K562 (cell line): Measurements from ENCODE around the gene RHD. TPM values are rescaled to one million over a fixed set of nuclear protein-coding genes. Genes with fewer than 3 reads are reported as not detected.
A peak's percentile ranks its signal among the peaks of the same experiment; 100 is the strongest.
"Not testable (repeated sequence)": the region's sequence is repeated elsewhere in the genome, so short reads cannot be mapped to it uniquely, and the experiment has no call there.

ENCODE experiments used
- ATAC-seq: fragments of 200-7000 bp; cut with Tn5 transposase; 3 replicates; pipeline ENCODE4 v1.9.1; 2020; ENCODE audit warnings: moderate library complexity
- BruUV-seq: library from RNA; stranded (reverse); fragments of 400-500 nt; replicated peaks from 2 replicates; lab custom pipeline; 2021; lab: Mats Ljungman, UMichigan
- CTCF ChIA-PET: fragments of 300-600 bp; formaldehyde crosslinking; extraction: SDS; loops from one replicate; lab custom pipeline; 2021; ENCODE audit warnings: low intra/inter-chr PET ratio; lab: Yijun Ruan, JAX
- POLR2A ChIA-PET: fragments of 300-600, 350-650 bp; sonication (Branson Sonifier 250); formaldehyde crosslinking; extraction: SDS; loops from one replicate; lab custom pipeline; 2021; ENCODE audit warnings: antibody characterized with exemption, inconsistent platforms; lab: Yijun Ruan, JAX
- DNase-seq, 4 experiments: peaks; one replicate each; pipeline versions ENCODE4 v3.0.0 to v3.0.0-alpha.2; 2011 to 2018; ENCODE audit warnings: low spot score in 3 of 4, mixed read lengths in 3 of 4; ENCODE audit errors: extremely low read depth in 1 of 4
- FAIRE-seq: peaks from 2 replicates; lab custom pipeline; 2011; peaks lifted over from hg19 to GRCh38; lab: Jason Lieb, UNC
- H2AFZ ChIP-seq: 2 replicates; pipeline ENCODE4 v1.6.0; 2011; ENCODE audit warnings: low read depth, low read length, control low read depth, inconsistent platforms
- H3K27ac ChIP-seq: fragments of 200-600 bp; 3 replicates; pipeline ENCODE4 v1.8.0; 2011; ENCODE audit warnings: low read depth, mild to moderate bottlenecking, control low read depth, inconsistent platforms, low read length, moderate library complexity, mixed read lengths; ENCODE audit errors: extremely low read depth
- H3K27me3 ChIP-seq, 2 experiments: fragments of 300-600 bp in 1 of 2; 2 replicates in 1 of 2; 3 replicates in 1 of 2; pipeline versions ENCODE4 v1.6.0 to v1.8.0; 2011; ENCODE audit warnings: inconsistent platforms in 2 of 2, low read length in 2 of 2, mild to moderate bottlenecking in 1 of 2, mixed read lengths in 1 of 2, moderate library complexity in 1 of 2; ENCODE audit not compliant: control insufficient read depth in 2 of 2, insufficient read depth in 2 of 2
- H3K36me3 ChIP-seq: fragments of 300-600 bp; 3 replicates; pipeline ENCODE4 v1.8.0; 2011; ENCODE audit warnings: mild to moderate bottlenecking, low read length, inconsistent platforms; ENCODE audit not compliant: control insufficient read depth, insufficient read depth
- H3K4me1 ChIP-seq, 2 experiments: fragments of 200-600 bp in 1 of 2; replicated peaks in 1 of 2; 2 replicates in 1 of 2; 3 replicates in 1 of 2; pipeline versions ENCODE4 v1.5.1 to v1.8.0; 2011; ENCODE audit warnings: inconsistent platforms in 2 of 2, low read length in 2 of 2, mild to moderate bottlenecking in 1 of 2, mixed read lengths in 1 of 2, moderate library complexity in 1 of 2; ENCODE audit not compliant: control insufficient read depth in 2 of 2, insufficient read depth in 2 of 2
- H3K4me2 ChIP-seq: 2 replicates; pipeline ENCODE4 v1.6.1; 2011; ENCODE audit warnings: low read length, control low read depth, inconsistent platforms, mixed read lengths; ENCODE audit not compliant: insufficient read depth
- H3K4me3 ChIP-seq: fragments of 200-600 bp; sonication (generic), shearing (Covaris generic); 2 replicates; pipeline ENCODE4 v1.5.1; 2016; ENCODE audit warnings: control low read depth, inconsistent platforms
- H3K79me2 ChIP-seq: fragments of 200-600 bp; 3 replicates; pipeline ENCODE4 v1.8.0; 2011; ENCODE audit warnings: low read length, inconsistent platforms; ENCODE audit not compliant: control insufficient read depth, insufficient read depth
- H3K9ac ChIP-seq, 2 experiments: 2 replicates each; pipeline versions ENCODE4 v1.6.0 to v1.6.1; 2011; ENCODE audit warnings: low read depth in 2 of 2, low read length in 2 of 2, control low read depth in 1 of 2, inconsistent platforms in 1 of 2, mild to moderate bottlenecking in 1 of 2, mixed read lengths in 1 of 2; ENCODE audit not compliant: insufficient read depth in 1 of 2
- H3K9me1 ChIP-seq: one replicate; pipeline ENCODE4 v1.6.0; 2011; ENCODE audit warnings: inconsistent platforms, mild to moderate bottlenecking, low read length, moderate library complexity; ENCODE audit not compliant: control insufficient read depth, insufficient read depth
- H3K9me3 ChIP-seq: replicated peaks from 2 replicates; pipeline ENCODE4 v1.5.1; 2011; ENCODE audit warnings: low read depth, low read length, inconsistent platforms; ENCODE audit not compliant: control insufficient read depth, insufficient read depth
- H4K20me1 ChIP-seq: replicated peaks from 2 replicates; pipeline ENCODE4 v1.6.1; 2011; ENCODE audit warnings: low read length, inconsistent platforms, mixed read lengths; ENCODE audit not compliant: control insufficient read depth, insufficient read depth
- CTCF ChIP-seq, 3 experiments: IDR thresholded peaks in 2 of 3; conservative IDR thresholded peaks in 1 of 3; 2 replicates each; pipeline ENCODE4 v1.5.1; 2011 to 2012; ENCODE audit warnings: low read length in 3 of 3, mild to moderate bottlenecking in 3 of 3, control low read depth in 2 of 3, improper control_type of control experiment in 1 of 3, inconsistent platforms in 1 of 3, low read depth in 1 of 3, mixed read lengths in 1 of 3, moderate library complexity in 1 of 3; ENCODE audit not compliant: insufficient read depth in 2 of 3
- RAD21 ChIP-seq, 2 experiments: fragments of 250-450 bp in 1 of 2; fragments of 450-650 bp in 1 of 2; sonication (Bioruptor Pico) in 1 of 2; formaldehyde crosslinking in 1 of 2; IDR thresholded peaks in 1 of 2; conservative IDR thresholded peaks in 1 of 2; 2 replicates each; pipeline versions ENCODE4 v1.4.0 to v1.8.0; 2020 to 2022; ENCODE audit warnings: mild to moderate bottlenecking in 2 of 2, moderate library complexity in 1 of 2
- WGBS: fragments of 100-300 bp; shearing (Covaris generic); methylation state at CpG from one replicate; pipeline ENCODE4 v1.1.6; 2016; ENCODE audit warnings: low coverage, mixed read lengths; ENCODE audit not compliant: insufficient coverage; ENCODE audit errors: missing lambda C conversion rate; 5-methylcytosine and 5-hydroxymethylcytosine counted together
- in situ Hi-C: fragments of 300-500 bp; cut with MboI; formaldehyde crosslinking; loops from 4 replicates; pipeline ENCODE4 v1.15.0; 2018; ENCODE audit warnings: inconsistent platforms, mixed read lengths
- intact Hi-C: fragments of 100-400 bp; cut with micrococcal nuclease; formaldehyde crosslinking; loops from 2 replicates; pipeline ENCODE4 v1.14.2; 2022
- polyA plus RNA-seq, 8 experiments: library from polyadenylated mRNA; depleted of rRNA in 4 of 8; stranded (reverse) in 5 of 8; unstranded in 3 of 8; fragments of >200 nt; fragmentation: Nextera tagmentation in 2 of 8; fragmentation: Illumina TruSeq in 1 of 8; extraction: Ambion mirVana in 2 of 8; extraction: Trizol in 1 of 8; gene quantifications; 2 replicates each; pipeline versions ENCODE4 v1.2.1 to v1.2.3, GENCODE V29; 2011 to 2014; ENCODE audit warnings: inconsistent platforms in 1 of 8, missing spikeins in 1 of 8
- total RNA-seq, 7 experiments: library from RNA; depleted of rRNA in 6 of 7; stranded (reverse); fragments of >200 nt in 6 of 7; fragmentation: Illumina TruSeq in 2 of 7; extraction: Trizol in 2 of 7; gene quantifications; 2 replicates each; pipeline versions ENCODE4 v1.2.1 to v1.2.3, GENCODE V29; 2011 to 2021; ENCODE audit warnings: low replicate concordance in 1 of 7

The RHD gene
- total and polyA plus RNA-seq, 9 of the 15 experiments (the other 6 are each of a cell fraction or from before 2014, with no cell fraction given), result 8.8 to 32.4 (median 15.0) TPM

- H3K4me1 ChIP-seq, H3K27ac ChIP-seq, H3K27me3 ChIP-seq, H3K36me3 ChIP-seq, POLR2A ChIA-PET, H4K20me1 ChIP-seq, H3K9me3 ChIP-seq, DNase-seq, BruUV-seq, H2AFZ ChIP-seq, H3K9me1 ChIP-seq, intact Hi-C loops, CTCF ChIA-PET, H3K79me2 ChIP-seq, H3K4me3 ChIP-seq, H3K9ac ChIP-seq, in situ Hi-C loops, H3K4me2 ChIP-seq: not testable (repeated sequence)
- 8% methylated on average over 2 of the region's 6 CpGs for WGBS
- ATAC-seq (peak; percentile 88), FAIRE-seq (peak; percentile 97)
- peak in 1 of 2 experiments; percentile 21; a peak in 1 of 4 replicates for TF ChIP-seq RAD21 (CRISPR knock-in tag; conservative IDR thresholded peaks at IDR 0.05 in 1 of 2, IDR thresholded peaks at IDR 0.05 in 1 of 2)
- 0 out of 6 replicates have a peak, but pooled peaks of 1 of the 3 experiments have one; percentile 10 for TF ChIP-seq CTCF (IDR thresholded peaks at IDR 0.05 in 2 of 3, conservative IDR thresholded peaks at IDR 0.05 in 1 of 3; ENCODE audit: insufficient read depth in 2 of 3, low read depth in 1 of 3, low read length in 3 of 3)
Measured at GRCh38 chr1:25290043-25290442, 17.7 kb downstream of the RHD start.

GRCh38 chr1:25293426-25293825, 21.1 kb downstream of the RHD start:
- H3K27ac ChIP-seq, H3K79me2 ChIP-seq, CTCF ChIA-PET, in situ Hi-C loops, H3K4me2 ChIP-seq, BruUV-seq, intact Hi-C loops, POLR2A ChIA-PET, DNase-seq, H3K36me3 ChIP-seq, H3K9me3 ChIP-seq, H4K20me1 ChIP-seq, H3K4me3 ChIP-seq, ATAC-seq, H2AFZ ChIP-seq, H3K4me1 ChIP-seq, H3K27me3 ChIP-seq, FAIRE-seq, H3K9me1 ChIP-seq, H3K9ac ChIP-seq: not testable (repeated sequence)
- 64% methylated on average over 1 of the region's 2 CpGs for WGBS

- H3K4me3 ChIP-seq, CTCF ChIA-PET, H3K27ac ChIP-seq, H3K9me1 ChIP-seq, H3K79me2 ChIP-seq, H3K4me1 ChIP-seq, H3K4me2 ChIP-seq, intact Hi-C loops, H3K36me3 ChIP-seq, in situ Hi-C loops, H3K9me3 ChIP-seq, POLR2A ChIA-PET, H4K20me1 ChIP-seq, BruUV-seq, H2AFZ ChIP-seq, DNase-seq, H3K27me3 ChIP-seq, H3K9ac ChIP-seq: not testable (repeated sequence)
- peak; percentile 91 for ATAC-seq
- 81% methylated on average over 3 of the region's 14 CpGs for WGBS
- peak; percentile 92 for FAIRE-seq
Measured at GRCh38 chr1:25294889-25295826, 22.8 kb downstream of the RHD start.
